WTC11 (cell line): ENCODE results near the gene CDS1. TPM values are rescaled to one million over a fixed set of nuclear protein-coding genes. Genes with fewer than 3 reads are reported as not detected.
A peak's percentile ranks its signal among the peaks of the same experiment; 100 is the strongest.

Experiments
- ATAC-seq: fragments of 200-7000 bp; cut with Tn5 transposase; 2 replicates; pipeline ENCODE4 v1.10.0; 2021; ENCODE audit warnings: mild to moderate bottlenecking, moderate library complexity
- CTCF ChIA-PET: fragments of 300-600 bp; sonication (Branson Sonifier 250); formaldehyde crosslinking; loops from one replicate; lab custom pipeline; 2021; ENCODE audit warnings: antibody characterized with exemption; lab: Charles Lee
- POLR2A ChIA-PET: fragments of 350-600 bp; sonication (Branson Sonifier 250); formaldehyde crosslinking; loops from one replicate; lab custom pipeline; 2021; ENCODE audit warnings: antibody characterized with exemption; lab: Charles Lee
- DNase-seq: peaks from one replicate; pipeline ENCODE4 v3.0.0; 2021; ENCODE audit warnings: low spot score
- H3K27ac Mint-ChIP-seq: 2 replicates; pipeline ENCODE4 v1.8.0; 2021; ENCODE audit warnings: mixed read lengths
- H3K27me3 Mint-ChIP-seq: 2 replicates; pipeline ENCODE4 v1.8.0; 2021; ENCODE audit warnings: low read depth, mild to moderate bottlenecking, moderate library complexity, mixed read lengths
- H3K36me3 Mint-ChIP-seq: 2 replicates; pipeline ENCODE4 v1.8.0; 2021; ENCODE audit warnings: mixed read lengths
- H3K4me1 Mint-ChIP-seq: 2 replicates; pipeline ENCODE4 v1.8.0; 2022; ENCODE audit warnings: mixed read lengths
- H3K4me3 Mint-ChIP-seq: 2 replicates; pipeline ENCODE4 v1.8.0; 2021; ENCODE audit warnings: mild to moderate bottlenecking, moderate library complexity, mixed read lengths
- H3K9me3 Mint-ChIP-seq: 2 replicates; pipeline ENCODE4 v1.8.0; 2021; ENCODE audit warnings: mixed read lengths
- EMX1 ChIP-seq: fragments of 250-450 bp; sonication (Bioruptor Pico); IDR thresholded peaks from 2 replicates; pipeline ENCODE4 v1.8.0; 2021; ENCODE audit warnings: mild to moderate bottlenecking
- GABPB1 ChIP-seq: sonication (generic); formaldehyde crosslinking; IDR thresholded peaks from 2 replicates; pipeline ENCODE4 v1.8.1; 2023; ENCODE audit warnings: mild to moderate bottlenecking, missing genetic modification reagents
- KAT7 ChIP-seq: sonication (generic); formaldehyde crosslinking; IDR thresholded peaks from 2 replicates; pipeline ENCODE4 v1.8.1; 2023; ENCODE audit warnings: missing genetic modification reagents, mild to moderate bottlenecking, borderline replicate concordance
- MYBL2 ChIP-seq: sonication (generic); formaldehyde crosslinking; IDR thresholded peaks from 2 replicates; pipeline ENCODE4 v1.8.1; 2023; ENCODE audit warnings: mild to moderate bottlenecking, moderate library complexity, missing genetic modification reagents
- NFE2L1 ChIP-seq: sonication (generic); formaldehyde crosslinking; IDR thresholded peaks from 2 replicates; pipeline ENCODE4 v1.8.1; 2023; ENCODE audit warnings: missing genetic modification reagents
- PRDM15 ChIP-seq: sonication (generic); formaldehyde crosslinking; IDR thresholded peaks from 2 replicates; pipeline ENCODE4 v1.8.0; 2022; ENCODE audit warnings: missing genetic modification reagents
- SMAD3 ChIP-seq: sonication (generic); formaldehyde crosslinking; IDR thresholded peaks from 2 replicates; pipeline ENCODE4 v1.8.0; 2022; ENCODE audit warnings: missing genetic modification reagents, mild to moderate bottlenecking, borderline replicate concordance
- STAT6 ChIP-seq: sonication (generic); formaldehyde crosslinking; conservative IDR thresholded peaks from 2 replicates; pipeline ENCODE4 v1.8.1; 2023; ENCODE audit warnings: mild to moderate bottlenecking, low read depth, missing genetic modification reagents, moderate library complexity
- USF2 ChIP-seq: sonication (generic); formaldehyde crosslinking; IDR thresholded peaks from 2 replicates; pipeline ENCODE4 v1.8.1; 2023; ENCODE audit warnings: mild to moderate bottlenecking, missing genetic modification reagents, moderate library complexity
- ZNF219 ChIP-seq: sonication (generic); formaldehyde crosslinking; IDR thresholded peaks from 2 replicates; pipeline ENCODE4 v1.8.0; 2023; ENCODE audit warnings: missing genetic modification reagents, mild to moderate bottlenecking, borderline replicate concordance
- ZNF671 ChIP-seq: fragments of 250-450 bp; sonication (Bioruptor Pico); IDR thresholded peaks from 2 replicates; pipeline ENCODE4 v1.8.0; 2021; ENCODE audit warnings: mild to moderate bottlenecking
- total RNA-seq: library from RNA; stranded (reverse); gene quantifications from 3 replicates; pipeline ENCODE4 v1.2.3, GENCODE V29; 2021
- TF ChIP-seq, protein P1 (sequence below): sonication (generic); formaldehyde crosslinking; IDR thresholded peaks from 2 replicates; pipeline ENCODE4 v1.8.0; 2022; ENCODE audit warnings: mild to moderate bottlenecking, missing genetic modification reagents
- TF ChIP-seq, protein P2 (sequence below): sonication (generic); formaldehyde crosslinking; IDR thresholded peaks from 2 replicates; pipeline ENCODE4 v1.8.1; 2022; ENCODE audit warnings: mild to moderate bottlenecking, missing genetic modification reagents, moderate library complexity, borderline replicate concordance

Gene CDS1
- total RNA-seq, 1 experiment from 2014 or later, result 18.3 TPM

GRCh38 chr4:84615355-84615754, 32.4 kb downstream of the CDS1 start:
- Mint-ChIP-seq H3K4me1 (peaks cover 11% of the 10 kb centered on the region), H3K36me3 (peaks cover 38% of the 10 kb centered on the region)
- peak; percentile 90 for ATAC-seq

DNA sequence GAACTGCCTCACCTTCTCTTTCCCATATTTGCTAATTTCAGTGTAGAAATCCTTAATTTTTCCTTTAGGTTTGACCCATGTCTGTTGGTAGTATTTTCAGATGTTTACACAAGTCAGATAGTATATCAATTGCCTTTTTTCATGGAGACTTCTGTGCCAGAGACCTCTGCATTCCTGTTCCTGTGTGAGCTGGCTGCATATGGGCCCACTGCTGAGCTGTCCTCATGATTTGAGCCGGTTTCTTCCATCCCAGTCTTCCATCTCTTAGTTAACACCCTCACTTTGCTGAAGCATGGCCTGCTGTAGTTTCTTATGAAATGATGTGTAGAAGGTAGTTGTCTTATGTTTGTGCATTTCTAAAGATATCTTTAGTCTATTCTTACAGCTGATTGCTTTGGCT, 40.0 kb downstream of the CDS1 start:
- Mint-ChIP-seq H3K9me3 (no peaks in the 10 kb centered on the region), H3K27ac (peak overlapping the region; percentile 94), H3K36me3 (peaks cover 25% of the 10 kb centered on the region), H3K27me3 (no peaks in the 10 kb centered on the region), H3K4me3 (no peak overlapping the region), H3K4me1 (peaks cover 12% of the 10 kb centered on the region)
- no peak for TF ChIP-seq ZNF219 (CRISPR knock-in tag)
- TF ChIP-seq PRDM15 (CRISPR knock-in tag), result peak; percentile 44; the same call in 1 of the 2 replicates
- DNase-seq (no peak), ATAC-seq (peak; percentile 58)
- POLR2A ChIA-PET, result no interaction called here
- CTCF ChIA-PET, result interaction anchor here (2.9 kb wide), 1 partner anchor 44 kb away, joined by 16 read pairs; no protein-coding TSS in a partner anchor

More at GRCh38 chr4:84615355-84615754, 32.4 kb downstream of the CDS1 start:
- H3K27ac Mint-ChIP-seq, result peak overlapping the region; percentile 29; the same call in 1 of the 2 replicates
- H3K4me3 Mint-ChIP-seq, result no peak overlapping the region
- CTCF ChIA-PET, result no interaction called here
- H3K9me3 Mint-ChIP-seq, result no peaks in the 10 kb centered on the region
- TF ChIP-seq NFE2L1 (CRISPR knock-in tag) (0 out of 2 replicates have a peak, but pooled peaks have one; percentile 24), SMAD3 (CRISPR knock-in tag) (no peak)
- POLR2A ChIA-PET, result no interaction called here
- H3K27me3 Mint-ChIP-seq, result no peaks in the 10 kb centered on the region
- no peak for DNase-seq

DNA sequence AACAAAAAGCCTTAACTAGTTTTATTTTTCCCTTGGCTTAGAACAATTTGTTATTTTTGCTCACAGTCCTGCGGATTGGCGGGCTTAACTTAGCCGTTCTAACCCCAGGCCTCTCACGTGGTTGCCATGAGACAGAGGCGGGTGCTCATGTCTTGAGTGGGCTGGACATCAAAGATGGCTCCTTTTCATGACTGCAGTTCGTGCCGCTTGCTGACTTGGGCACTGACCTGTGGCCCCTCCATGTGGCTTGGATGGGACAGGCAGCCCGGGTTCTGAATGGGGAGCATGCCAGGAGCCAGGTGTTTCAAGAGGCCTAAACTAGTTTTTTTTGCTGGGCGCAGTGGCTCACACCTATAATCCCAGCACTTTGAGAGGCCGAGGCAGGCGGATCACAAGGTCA, 40.7 kb downstream of the CDS1 start:
- Mint-ChIP-seq H3K27ac (peak overlapping the region; percentile 94; the same call in 1 of the 2 replicates), H3K36me3 (peaks cover 19% of the 10 kb centered on the region), H3K4me1 (peaks cover 12% of the 10 kb centered on the region), H3K4me3 (no peak overlapping the region), H3K9me3 (no peaks in the 10 kb centered on the region), H3K27me3 (no peaks in the 10 kb centered on the region)
- POLR2A ChIA-PET, result no interaction called here
- no peak; the same call in 1 of the 2 replicates for ATAC-seq
- no peak for DNase-seq
- CTCF ChIA-PET, result interaction anchor here (2.9 kb wide), 1 partner anchor 45 kb away, joined by 16 read pairs; no protein-coding TSS in a partner anchor
- TF ChIP-seq KAT7 (CRISPR knock-in tag), result no peak

DNA sequence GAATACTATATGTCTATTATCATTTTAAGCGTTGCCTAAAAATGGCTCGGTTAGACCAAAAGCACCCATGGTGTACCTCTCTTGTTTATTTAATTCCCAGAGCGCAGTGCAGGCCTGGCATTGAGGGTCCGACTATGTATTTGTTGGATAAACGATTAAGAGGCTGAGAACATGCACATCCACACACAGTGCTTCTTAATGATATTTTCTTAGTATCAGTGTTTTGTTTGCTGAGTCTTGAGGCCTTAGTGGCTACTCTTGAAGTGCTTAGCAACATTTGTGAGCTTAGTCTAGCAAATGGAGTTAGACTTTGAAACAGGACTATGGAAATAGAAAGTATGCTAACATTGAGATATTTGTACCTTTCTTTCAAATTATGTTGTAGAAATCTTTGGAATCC, 43.7 kb downstream of the CDS1 start:
- ATAC-seq (no peak), DNase-seq (no peak)
- TF ChIP-seq ZNF671 (CRISPR knock-in tag) (no peak), USF2 (CRISPR knock-in tag) (no peak), EMX1 (CRISPR knock-in tag) (no peak), MYBL2 (CRISPR knock-in tag) (no peak), GABPB1 (CRISPR knock-in tag) (no peak), STAT6 (CRISPR knock-in tag) (no peak)
- TF ChIP-seq, protein P1, sequence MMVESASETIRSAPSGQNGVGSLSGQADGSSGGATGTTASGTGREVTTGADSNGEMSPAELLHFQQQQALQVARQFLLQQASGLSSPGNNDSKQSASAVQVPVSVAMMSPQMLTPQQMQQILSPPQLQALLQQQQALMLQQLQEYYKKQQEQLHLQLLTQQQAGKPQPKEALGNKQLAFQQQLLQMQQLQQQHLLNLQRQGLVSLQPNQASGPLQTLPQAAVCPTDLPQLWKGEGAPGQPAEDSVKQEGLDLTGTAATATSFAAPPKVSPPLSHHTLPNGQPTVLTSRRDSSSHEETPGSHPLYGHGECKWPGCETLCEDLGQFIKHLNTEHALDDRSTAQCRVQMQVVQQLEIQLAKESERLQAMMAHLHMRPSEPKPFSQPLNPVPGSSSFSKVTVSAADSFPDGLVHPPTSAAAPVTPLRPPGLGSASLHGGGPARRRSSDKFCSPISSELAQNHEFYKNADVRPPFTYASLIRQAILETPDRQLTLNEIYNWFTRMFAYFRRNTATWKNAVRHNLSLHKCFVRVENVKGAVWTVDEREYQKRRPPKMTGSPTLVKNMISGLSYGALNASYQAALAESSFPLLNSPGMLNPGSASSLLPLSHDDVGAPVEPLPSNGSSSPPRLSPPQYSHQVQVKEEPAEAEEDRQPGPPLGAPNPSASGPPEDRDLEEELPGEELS (CRISPR knock-in tag), result no peak
- TF ChIP-seq, protein P2, sequence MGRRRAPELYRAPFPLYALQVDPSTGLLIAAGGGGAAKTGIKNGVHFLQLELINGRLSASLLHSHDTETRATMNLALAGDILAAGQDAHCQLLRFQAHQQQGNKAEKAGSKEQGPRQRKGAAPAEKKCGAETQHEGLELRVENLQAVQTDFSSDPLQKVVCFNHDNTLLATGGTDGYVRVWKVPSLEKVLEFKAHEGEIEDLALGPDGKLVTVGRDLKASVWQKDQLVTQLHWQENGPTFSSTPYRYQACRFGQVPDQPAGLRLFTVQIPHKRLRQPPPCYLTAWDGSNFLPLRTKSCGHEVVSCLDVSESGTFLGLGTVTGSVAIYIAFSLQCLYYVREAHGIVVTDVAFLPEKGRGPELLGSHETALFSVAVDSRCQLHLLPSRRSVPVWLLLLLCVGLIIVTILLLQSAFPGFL (CRISPR knock-in tag), result no peak
- ChIA-PET CTCF (interaction anchor here (1.0 kb wide), 1 partner anchor 48 kb away, joined by 3 read pairs; no protein-coding TSS in a partner anchor), POLR2A (no interaction called here)
- no peaks in the 10 kb centered on the region for H3K9me3 Mint-ChIP-seq
- H3K4me1 Mint-ChIP-seq, result peaks cover 12% of the 10 kb centered on the region
- H3K4me3 Mint-ChIP-seq, result no peak overlapping the region
- no peaks in the 10 kb centered on the region for H3K27me3 Mint-ChIP-seq
- no peak overlapping the region for H3K27ac Mint-ChIP-seq
- peaks cover 11% of the 10 kb centered on the region for H3K36me3 Mint-ChIP-seq
